NCI-H774 (cell line): ENCODE results near the gene ADM2.
A peak's percentile ranks its signal among the peaks of the same experiment; 100 is the strongest.
"Not testable (repeated sequence)": the region's sequence is repeated elsewhere in the genome, so short reads cannot be mapped to it uniquely, and the experiment has no call there.

Experiments used
- DNase-seq: peaks from one replicate; lab custom pipeline; 2025; lab: John Stamatoyannopoulos, UW

ADM2 gene

DNA sequence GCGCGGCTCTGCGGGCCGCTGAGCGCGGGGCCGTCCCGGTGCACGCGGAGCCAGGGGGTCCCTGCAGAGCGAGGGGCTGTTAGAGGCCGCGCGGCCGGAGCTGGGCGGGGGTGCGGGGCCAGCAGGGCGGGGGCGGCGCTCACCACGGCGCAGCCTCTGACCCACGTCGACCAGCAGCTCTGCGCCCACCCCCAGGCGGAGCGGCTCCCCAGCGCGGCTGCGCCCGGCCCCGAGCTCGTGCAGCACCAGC lies 44.4 kb downstream of the ADM2 start:
- no peak for DNase-seq

DNA sequence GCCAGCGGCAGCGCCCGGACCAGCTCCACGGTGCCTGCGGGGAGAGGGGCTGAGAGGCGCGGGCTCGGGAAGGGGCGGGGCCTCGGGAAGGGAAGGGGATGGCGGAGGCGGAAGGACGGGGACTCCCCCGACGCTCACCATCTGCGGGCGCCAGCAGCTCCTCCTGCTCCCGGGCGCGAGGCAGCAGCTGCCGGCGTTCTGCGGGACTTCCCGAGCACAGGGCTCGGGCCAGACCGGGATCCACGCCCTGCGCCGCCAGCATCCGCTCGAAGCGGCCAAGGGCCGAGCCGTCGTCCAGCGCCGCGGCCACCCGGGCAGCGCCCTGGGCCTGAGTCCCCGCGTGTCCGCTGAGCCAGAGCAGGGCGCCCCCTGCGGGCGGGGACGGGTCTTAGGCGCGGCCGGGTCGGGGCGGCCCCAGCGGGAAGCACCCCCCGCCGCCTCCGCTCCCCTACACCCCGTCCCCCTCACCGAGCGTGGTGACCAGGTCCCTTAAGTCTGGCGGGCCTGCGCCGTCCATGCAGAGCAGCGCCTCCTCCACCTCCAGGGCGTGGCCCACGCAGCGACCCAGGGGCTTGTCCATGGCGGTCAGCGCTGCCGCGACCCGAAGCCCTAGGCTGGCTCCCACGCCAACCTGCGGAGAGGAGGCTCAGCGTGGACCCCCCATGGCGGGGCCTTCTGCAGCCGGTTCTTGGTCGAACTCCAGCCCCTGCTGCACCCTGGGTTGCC lies 44.9 kb downstream of the ADM2 start:
- peak; percentile 40 for DNase-seq

DNA sequence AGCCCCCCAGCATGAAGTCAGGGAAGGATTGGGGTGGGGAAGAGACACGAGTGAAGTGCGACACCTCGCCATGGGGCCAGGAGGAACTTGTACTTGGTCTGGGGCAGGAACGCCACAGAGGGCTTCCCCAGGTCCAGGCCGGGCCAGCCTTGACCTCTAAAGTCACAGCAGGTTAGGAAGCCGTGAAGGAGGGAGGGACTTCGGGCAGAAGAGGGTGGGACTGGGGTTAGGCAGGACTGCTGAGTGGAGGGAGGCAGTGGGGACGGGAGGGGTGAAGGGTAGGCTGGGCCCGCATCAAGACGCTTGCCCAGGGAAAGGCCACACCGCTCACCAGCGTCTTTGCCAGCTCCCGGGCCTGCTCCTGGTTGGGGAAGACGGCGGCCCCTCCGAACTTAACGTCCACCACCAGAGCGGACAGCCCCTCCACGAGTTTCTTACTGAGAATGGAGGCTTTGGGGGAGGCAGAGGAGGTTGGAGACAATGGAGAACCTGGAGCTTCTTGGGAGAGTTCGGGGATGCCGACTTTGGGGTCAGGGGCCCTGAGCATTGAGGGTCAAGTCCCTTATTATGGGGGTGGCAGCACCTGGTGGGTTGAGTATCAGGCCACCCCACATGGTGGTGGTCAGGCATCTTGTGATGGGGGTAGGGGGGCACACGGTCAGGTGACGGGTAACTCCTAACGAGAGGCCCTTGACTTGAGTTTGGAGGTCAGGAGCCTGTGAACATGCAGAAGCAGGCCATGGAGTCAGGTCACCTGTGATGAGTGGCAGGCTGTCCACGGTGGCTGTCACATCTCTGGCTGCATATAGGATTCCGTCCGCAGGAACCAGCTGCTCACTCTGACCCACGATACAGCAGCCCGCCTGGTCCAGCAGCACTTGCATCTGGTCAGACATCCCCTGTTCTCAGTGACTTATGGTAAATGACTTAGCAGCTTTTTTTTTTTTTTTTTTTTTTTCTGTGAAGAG lies 45.8 kb downstream of the ADM2 start:
- DNase-seq: no peak

DNA sequence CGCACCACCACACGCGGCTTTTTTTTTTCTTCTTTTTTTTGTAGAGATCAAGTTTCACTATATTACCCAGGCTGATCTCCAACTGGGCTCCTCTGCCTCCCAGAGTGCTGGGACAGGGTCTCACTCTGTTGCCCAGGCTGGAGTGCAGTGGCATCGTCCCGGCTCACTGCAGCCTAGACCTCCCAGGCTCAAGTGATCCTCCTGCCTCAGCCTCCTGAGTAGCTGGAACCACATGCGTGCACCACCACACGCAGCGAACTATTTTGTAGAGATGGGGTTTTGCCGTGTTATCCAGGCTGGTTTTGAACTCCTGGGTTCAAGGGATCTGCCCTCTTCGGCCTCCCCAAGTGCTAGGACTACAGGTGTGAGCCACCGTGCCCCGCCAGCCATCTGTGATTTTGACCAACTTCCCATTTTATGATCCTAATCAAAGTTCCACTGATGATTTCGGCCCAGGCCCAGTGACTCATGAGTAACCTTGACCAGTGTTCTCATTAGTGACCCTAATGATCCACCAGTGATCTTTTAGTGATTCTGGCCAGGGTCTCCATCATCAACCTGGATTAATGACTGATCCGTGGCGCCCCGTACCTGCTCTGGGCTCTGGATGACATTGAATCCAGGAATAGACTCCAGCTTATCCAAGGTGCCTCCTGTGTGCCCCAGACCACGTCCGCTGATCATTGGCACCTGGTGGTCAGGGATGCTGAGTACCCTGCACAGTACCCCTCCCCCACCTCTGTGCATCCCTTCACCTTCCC lies 46.8 kb downstream of the ADM2 start:
- DNase-seq: no peak

DNA sequence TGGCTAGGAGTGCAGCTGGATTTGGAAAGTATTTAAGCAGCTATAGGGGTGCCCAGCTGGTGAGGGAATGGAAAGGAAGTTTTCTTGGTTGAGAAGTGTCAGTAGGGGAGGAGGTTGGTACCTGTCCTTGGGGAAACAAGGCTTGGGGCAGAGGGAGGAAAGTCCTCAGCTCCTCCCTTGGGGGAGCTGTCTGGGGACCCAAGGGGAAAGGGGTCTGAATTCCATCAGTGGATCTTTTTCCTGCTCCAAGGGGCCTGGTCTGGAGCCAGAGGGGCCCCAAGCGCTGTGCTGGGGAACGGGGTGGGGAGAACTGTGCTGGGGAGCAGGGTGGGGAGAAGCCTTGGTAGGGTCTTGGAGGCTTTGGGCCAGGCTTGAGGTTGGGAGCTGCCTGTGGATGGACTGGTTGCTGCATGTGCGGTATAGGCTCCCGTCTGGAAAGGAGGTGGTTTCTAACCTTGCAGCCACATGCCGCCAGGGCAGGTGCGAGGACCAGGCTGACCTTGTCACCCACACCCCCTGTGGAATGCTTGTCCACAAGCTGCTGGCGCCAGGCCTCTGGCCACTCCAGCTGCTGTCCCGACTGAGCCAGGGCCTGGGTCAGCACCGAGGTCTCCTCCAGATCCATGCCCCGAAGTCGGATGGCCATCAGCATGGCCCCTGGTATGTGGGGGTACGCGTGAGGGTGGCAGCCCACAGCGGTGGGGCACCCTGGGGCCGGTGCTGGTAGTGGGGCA lies 47.5 kb downstream of the ADM2 start:
- DNase-seq: no peak

DNA sequence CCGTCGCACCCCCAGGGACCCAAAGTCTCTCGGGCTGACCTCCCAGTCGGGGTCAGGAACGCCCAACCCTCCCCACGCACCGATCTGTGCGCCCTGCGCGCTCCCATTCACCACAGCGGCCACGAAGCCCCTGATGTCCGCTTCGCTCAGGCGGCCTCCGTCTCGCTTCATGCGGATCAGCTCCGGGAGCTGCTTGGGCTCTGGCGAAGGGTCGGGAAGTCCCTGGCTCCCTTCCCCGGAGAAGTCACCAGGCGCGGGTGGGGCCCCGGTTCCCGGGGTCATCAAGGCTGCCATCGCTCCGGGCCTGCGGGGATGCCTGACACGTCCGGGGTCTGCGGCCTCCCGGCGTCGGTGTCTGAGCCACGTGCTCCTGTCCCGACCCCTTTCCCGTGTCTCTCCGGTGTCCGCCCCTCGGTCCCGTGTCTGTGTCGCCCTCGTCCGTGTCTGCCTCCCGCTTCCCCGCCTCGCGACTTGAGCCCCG lies 48.1 kb downstream of the ADM2 start:
- no peak for DNase-seq

DNA sequence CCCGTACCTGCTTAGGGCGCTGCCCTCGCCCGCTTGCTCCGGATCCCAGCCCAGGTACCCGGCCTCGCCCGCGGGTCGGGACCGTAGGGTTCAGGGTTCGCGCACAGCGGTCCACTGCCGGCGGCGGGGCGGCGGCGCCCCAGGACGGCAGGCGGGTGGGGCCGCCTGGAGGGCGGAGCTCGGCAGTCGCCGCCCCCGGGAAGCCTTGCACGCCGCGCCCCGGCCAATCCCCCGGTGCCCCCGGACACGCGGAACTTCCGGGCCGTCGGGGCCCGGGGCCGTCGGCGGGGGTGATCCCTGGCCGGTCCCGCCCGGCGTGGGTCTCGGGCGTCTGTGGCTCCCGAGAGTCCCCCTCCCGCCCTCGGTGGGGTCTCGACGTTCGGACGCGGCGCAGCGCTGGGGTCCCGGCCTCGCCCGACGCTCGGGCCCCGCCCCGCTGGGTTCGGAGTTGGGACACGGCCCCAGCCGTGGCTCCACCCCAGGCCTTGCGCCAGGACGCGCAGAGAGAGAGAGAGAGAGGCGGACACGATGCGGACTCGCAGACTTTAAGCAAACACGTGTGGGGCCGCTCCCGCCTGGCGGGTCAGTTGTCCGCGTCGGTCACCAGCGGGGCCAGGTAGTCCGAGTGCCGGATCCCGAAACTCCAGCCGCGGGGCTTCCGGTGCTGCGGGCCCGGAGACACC lies 48.7 kb downstream of the ADM2 start, which contains the start of gene TYMP:
Gene TYMP (minus strand): TSS at position 116 of the 683 bp plus-strand sequence. CDS start 303 bp downstream, outside the sequence.
- peak; percentile 45 for DNase-seq

DNA sequence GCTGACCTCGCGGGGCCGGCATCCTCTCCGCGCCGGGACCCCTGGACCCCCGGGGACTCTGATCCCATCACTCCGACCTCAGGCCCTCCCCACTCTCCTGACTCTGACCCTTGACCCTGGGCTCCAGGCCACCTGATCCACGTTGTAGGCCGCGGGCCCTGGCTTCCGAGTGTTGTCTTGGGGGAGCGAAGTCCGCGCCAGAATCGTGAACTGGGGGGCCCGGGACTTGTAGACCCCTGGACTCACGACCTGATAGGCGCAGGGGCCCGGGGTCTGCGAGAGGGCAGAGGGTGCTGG lies 49.2 kb downstream of the ADM2 start:
- no peak for DNase-seq

DNA sequence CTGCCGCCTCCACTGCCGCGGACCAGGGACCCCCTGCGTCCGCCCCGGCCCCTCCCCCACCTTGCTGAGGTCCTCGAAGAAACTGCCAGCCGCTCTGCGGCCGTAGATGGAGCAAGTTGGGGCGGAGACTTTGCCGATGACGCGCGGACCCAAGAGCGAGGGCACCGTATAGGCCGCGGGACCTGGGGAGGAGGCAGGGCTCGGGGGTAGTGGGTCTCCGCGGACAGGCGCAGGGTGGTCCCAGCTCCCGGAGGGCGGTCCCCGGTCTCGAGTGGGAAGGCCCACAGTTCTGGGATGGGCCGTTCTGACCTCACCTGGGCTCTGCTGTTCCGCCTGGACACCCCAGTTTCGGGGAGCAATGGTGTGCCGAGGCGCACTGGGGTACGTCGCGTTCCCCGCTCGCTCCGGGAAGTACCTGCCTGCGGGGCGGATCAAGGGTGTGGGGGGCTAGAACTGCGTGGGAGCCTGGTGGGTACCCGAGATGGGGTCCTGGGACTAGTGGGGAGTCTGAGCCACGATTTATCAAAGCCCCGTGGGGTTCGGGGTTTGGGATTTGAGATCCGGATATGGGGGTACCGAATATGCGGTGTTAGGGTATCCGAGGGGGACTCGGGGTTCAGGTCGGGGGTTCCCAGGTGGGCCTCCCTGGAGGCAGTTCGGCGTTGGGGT lies 49.7 kb downstream of the ADM2 start:
- peak; percentile 43 for DNase-seq

DNA sequence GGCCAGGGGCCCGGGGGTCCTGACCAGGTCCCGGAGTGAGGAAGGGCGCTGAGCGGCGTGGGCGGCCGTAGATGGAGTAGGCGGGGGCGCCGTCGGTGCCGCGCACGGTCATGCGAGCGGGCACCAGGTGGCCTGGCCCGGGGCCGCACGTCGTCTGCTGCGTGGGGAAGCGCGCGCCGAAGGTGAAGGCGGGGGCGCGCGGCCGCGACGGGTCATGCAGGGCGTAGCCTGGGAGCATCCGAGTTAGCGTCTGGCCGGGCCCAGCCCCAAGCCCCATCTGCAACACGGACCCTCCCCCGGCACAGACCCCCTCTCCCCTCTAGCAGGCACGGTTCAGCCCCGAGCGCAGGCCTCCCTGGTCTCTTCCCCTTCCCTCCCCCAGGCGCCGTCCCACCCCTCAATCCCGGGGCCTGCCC lies 50.2 kb downstream of the ADM2 start:
- peak; percentile 24 for DNase-seq

DNA sequence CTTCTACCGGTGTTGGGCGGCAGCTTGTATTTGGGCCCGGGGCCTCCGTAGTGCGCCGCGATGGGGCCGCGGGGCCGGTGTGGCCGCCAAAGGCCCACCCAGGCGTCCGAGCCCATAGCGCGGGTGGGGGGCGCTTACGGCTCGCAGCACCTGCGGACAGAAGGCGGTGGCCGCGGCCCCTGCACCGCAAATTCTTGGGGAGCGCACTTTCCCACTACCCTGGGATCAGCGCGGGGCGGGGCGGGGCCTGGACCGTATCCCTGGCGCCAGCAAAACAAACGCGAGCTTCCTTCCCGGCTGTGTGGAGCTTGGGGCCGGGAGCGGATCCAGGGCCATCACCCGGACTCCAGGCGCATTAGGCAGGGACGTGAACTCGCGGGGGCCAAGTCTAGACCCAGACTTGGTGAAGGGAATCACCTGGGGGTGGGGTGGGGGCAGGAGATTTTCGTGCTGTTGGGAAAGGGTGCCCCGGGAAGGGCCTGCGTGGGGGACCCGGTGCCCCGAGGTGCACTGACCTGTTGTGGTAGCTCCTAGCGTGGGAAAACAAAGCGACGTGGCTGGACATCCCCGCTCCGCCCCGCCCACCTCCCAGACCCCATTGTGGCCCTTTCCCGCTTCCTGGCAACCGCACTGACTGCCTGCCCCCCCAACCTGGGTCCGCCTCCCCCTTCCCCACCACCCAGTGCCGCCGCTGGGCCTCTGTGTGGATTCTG lies 50.8 kb downstream of the ADM2 start:
- no peak for DNase-seq

DNA sequence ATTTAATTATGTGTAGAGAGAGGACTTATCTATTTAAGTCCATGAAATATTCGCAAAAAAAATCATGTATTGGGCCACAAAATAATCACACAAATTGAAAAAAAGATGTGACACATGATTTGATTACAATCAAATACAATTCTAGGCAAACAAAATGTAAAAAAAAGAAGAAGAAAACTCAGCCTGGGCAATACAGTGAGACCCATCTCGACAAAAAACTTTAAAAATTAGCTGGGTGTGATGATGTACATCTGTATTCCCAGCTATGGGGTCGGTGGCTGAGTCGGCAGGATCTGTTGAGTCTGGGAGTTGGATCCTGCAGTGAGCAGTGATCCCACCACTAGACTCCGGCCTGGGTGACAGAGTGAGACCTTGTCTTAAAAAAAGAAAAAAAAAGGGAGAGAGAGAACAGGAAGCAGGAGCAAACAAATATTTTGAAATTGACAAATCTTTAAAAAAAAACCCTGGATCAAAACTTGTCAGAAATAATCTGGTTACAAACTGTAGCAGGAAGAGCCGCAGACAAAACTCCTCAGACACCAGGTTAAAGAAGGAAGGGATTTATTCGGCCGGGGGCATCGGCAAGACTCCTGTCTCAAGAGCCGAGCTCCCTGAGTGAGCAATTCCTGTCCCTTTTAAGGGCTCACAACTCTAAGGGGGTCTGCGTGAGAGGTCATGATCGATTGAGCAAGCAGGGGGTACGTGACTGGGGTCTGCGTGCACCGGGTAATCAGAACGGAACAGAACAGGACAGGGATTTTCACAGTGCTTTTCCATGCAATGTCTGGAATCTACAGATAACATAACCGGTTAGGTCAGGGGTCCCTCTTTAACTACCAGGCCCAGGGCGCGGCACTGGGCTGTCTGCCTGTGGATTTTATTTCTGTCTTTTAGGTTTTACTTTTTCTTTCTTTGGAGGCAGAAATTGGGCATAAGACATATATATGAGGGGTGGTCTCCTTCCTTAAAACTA lies 51.8 kb downstream of the ADM2 start:
- no peak for DNase-seq

DNA sequence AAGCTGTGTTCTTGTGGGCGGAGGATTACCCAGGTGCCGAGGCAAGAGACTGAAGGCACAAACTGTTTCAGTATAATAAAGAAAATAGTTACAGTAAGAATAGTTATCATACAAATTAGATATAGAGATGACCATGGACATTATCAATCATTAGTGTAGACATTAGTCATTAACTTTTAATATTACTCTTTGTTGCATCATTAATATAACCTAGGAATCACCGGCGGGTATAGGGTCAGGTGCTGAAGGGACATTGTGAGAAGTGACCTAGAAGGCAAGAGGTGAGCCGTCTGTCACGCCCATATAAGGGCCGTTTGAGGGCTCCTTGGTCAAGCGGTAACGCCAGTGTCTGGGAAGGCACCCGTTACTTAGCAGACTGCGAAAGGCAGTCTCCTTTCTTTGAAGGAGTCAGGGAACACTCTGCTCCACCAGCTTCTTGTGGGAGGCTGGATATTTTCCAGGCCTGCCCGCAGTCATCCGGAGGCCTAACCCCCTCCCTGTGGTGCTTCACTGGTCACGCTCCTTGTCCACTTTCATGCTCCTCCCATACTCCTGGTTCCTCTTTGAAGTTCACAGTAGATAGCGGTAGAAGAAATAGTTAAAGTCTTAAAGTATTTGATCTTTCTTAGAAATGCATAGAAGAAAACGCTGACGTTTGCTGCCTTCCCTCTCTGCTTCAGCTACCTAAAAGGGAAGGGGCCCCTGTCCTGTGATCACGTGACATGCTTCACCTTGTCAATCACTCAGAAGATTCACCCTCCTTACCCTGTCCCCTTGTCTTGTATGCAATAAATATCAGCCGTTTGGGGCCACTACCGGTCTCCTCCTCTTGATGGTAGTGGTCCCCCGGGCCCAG lies 52.7 kb downstream of the ADM2 start:
- not testable (repeated sequence) for DNase-seq

DNA sequence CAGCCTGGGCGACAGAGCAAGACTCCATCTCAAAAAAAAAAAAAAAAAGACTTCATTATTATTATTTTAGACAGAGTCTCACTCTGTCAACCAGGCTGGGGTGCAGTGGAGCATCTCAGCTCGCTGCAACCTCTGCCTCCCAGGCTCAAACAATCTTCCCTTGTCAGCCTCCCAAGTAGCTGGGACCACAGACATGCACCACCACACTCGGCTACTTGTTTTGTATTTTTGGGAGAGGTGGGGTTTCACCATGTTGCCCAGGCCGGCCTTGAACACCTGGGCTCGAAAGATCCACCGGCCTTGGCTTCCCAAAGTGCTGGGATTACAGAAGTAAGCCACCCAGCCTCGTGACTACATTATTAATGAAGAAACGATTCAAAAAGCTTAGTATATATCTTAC lies 53.8 kb downstream of the ADM2 start:
- DNase-seq: no peak
